ENCODE results near the gene IL20RA. TPM values are rescaled to one million over a fixed set of nuclear protein-coding genes. Genes with fewer than 3 reads are reported as not detected.
"Not testable (repeated sequence)": the region's sequence is repeated elsewhere in the genome, so short reads cannot be mapped to it uniquely, and the experiment has no call there.

IL20RA gene, protein sequence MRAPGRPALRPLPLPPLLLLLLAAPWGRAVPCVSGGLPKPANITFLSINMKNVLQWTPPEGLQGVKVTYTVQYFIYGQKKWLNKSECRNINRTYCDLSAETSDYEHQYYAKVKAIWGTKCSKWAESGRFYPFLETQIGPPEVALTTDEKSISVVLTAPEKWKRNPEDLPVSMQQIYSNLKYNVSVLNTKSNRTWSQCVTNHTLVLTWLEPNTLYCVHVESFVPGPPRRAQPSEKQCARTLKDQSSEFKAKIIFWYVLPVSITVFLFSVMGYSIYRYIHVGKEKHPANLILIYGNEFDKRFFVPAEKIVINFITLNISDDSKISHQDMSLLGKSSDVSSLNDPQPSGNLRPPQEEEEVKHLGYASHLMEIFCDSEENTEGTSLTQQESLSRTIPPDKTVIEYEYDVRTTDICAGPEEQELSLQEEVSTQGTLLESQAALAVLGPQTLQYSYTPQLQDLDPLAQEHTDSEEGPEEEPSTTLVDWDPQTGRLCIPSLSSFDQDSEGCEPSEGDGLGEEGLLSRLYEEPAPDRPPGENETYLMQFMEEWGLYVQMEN
- not detected in 2 replicates for total RNA-seq

DNA sequence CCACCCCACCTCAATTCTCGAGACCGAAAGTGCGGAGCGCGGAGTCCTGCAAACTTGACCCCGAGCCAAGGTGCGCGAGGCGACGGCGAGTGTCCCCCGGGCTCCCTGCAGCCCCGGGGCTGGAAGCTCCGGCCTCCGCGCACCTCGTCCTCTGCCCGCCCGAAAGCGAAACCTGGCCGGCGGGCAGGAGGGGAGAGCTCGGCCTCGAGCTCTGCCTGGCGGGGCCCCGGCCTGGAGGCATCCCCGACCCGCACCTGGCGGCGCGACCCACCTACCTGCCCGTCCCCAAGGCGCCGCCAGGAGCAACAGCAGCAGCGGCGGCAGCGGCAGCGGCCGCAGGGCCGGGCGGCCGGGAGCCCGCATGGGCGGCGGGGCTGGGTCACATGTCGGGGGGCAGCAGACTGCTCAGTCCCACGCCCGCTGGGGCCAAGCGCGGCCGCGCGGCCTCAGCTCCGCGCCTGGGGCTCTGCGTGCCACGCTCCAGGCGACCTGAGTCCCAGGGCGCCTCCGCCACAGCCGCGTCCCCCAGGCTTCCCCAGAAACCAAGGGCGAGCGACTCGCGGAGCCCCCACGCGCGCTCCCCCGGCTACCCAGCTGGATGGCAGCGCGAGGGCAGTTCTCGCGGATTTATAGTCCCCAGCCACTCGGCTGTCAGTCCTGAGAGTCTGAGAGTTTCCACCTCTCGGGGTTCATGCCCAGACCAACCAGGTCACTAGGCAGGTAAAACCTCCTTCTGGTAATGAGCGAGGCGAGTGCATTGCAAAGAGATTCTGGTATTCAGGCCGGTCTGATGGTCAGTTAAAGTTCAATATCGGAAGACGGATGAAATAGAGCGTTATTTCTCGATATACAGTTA is at the start of gene IL20RA:
IL20RA (minus strand) TSS at position 600 of the 856 bp plus-strand sequence; CDS start at position 363, 237 bp downstream.
- peak; percentile 69 for DNase-seq
- H3K9me3 Mint-ChIP-seq = no peaks in the 10 kb centered on the region
- peaks cover 83% of the 10 kb centered on the region for H3K27me3 Mint-ChIP-seq
- H3K36me3 Mint-ChIP-seq (ENCODE audit: low read depth) = no peaks in the 10 kb centered on the region
- intact Hi-C loops (cut with micrococcal nuclease) = no loop called here
- peak within 1 kb of the TSS; percentile 77 for H3K4me3 Mint-ChIP-seq
- peaks cover 5% of the 10 kb centered on the region for H3K4me1 Mint-ChIP-seq
- no peak within 1 kb of the TSS for H3K27ac Mint-ChIP-seq

GRCh38 chr6:137093183-137094069 is 48.7 kb upstream of the IL20RA start:
- DNase-seq = no peak

GRCh38 chr6:137092018-137092417 is 47.3 kb upstream of the IL20RA start:
- Mint-ChIP-seq H3K4me3 (no peak overlapping the region), H3K27me3 (no peaks in the 10 kb centered on the region), H3K9me3 (no peaks in the 10 kb centered on the region), H3K4me1 (peaks cover 29% of the 10 kb centered on the region), H3K27ac (no peak overlapping the region), H3K36me3 (ENCODE audit: low read depth) (no peaks in the 10 kb centered on the region)
- intact Hi-C loops (cut with micrococcal nuclease) = loop anchor here (10.0 kb wide), 1 partner anchor 1013 kb away; the partner anchor contains the start of gene PERP
- DNase-seq = no peak

More at GRCh38 chr6:137093183-137094069, 48.7 kb upstream of the IL20RA start:
- intact Hi-C loops (cut with micrococcal nuclease) = loop anchor here (1.0 to 10.0 kb wide), 10 partner anchors 10 to 1011 kb away; partner anchors contain the start of gene PERP
- Mint-ChIP-seq H3K4me3 (no peak overlapping the region), H3K9me3 (no peaks in the 10 kb centered on the region), H3K27ac (peak overlapping the region; percentile 29), H3K36me3 (ENCODE audit: low read depth) (no peaks in the 10 kb centered on the region), H3K27me3 (no peaks in the 10 kb centered on the region), H3K4me1 (peaks cover 29% of the 10 kb centered on the region)

- Mint-ChIP-seq H3K36me3 (ENCODE audit: low read depth) (no peaks in the 10 kb centered on the region), H3K27ac (no peak overlapping the region), H3K4me3 (no peak overlapping the region), H3K27me3 (peaks cover 7% of the 10 kb centered on the region), H3K9me3 (no peaks in the 10 kb centered on the region), H3K4me1 (peaks cover 12% of the 10 kb centered on the region)
- DNase-seq = no peak
- intact Hi-C loops (cut with micrococcal nuclease) = no loop called here
Measured at GRCh38 chr6:137089305-137089704, 44.5 kb upstream of the IL20RA start.

DNA sequence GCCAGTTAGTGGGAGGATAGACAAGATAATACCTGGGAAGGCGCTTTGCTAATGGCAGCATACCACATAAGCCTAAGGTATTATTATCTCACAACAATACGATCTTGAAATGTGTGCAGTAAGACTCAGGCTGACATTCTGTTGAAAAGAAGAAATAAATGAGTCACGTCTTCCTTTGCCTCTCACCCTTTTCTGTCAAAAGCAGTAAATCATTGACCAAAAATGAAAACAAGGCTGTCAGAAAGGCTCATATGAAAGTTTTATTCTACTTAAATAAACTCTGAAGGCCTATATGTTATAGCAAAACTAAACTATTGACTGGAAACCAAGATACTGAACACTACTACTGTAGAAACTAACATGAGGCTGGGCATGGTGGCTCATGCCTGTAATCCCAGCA is 43.1 kb upstream of the IL20RA start:
- intact Hi-C loops (cut with micrococcal nuclease) = no loop called here
- H3K4me3 Mint-ChIP-seq = no peak overlapping the region

DNA sequence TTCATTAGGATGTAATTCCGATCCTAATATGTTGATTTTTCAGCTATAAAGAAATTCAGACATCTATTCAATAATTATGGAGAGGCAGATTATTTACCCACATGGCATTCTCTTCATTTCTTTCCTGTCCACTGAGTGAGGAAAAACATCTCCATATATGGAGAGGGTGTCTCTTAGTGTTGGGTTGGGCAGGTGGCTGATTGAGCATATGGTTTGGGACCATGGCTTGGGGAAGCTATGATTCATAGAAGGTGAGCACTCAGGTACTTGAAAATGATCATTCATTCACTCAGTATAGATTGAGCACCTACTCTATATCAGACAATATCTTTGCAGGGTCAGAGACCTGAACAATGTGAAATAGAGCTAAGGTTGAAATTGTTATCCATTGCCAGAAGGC is 41.3 kb upstream of the IL20RA start:
- Mint-ChIP-seq H3K9me3 (no peaks in the 10 kb centered on the region), H3K4me3 (no peak overlapping the region), H3K27me3 (peaks cover 12% of the 10 kb centered on the region), H3K4me1 (peaks cover 4% of the 10 kb centered on the region), H3K36me3 (ENCODE audit: low read depth) (no peaks in the 10 kb centered on the region), H3K27ac (no peak overlapping the region)
- intact Hi-C loops (cut with micrococcal nuclease) = no loop called here
- no peak for DNase-seq

More for the DNA sequence above, 43.1 kb upstream of the IL20RA start:
- DNase-seq = no peak
- H3K4me1 Mint-ChIP-seq = peaks cover 4% of the 10 kb centered on the region
- peaks cover 10% of the 10 kb centered on the region for H3K27me3 Mint-ChIP-seq
- H3K9me3 Mint-ChIP-seq = no peaks in the 10 kb centered on the region
- H3K36me3 Mint-ChIP-seq (ENCODE audit: low read depth) = no peaks in the 10 kb centered on the region
- H3K27ac Mint-ChIP-seq = no peak overlapping the region

- no peak for DNase-seq
- H3K27me3 Mint-ChIP-seq = peaks cover 15% of the 10 kb centered on the region
- H3K36me3 Mint-ChIP-seq (ENCODE audit: low read depth) = no peaks in the 10 kb centered on the region
- H3K9me3 Mint-ChIP-seq = no peaks in the 10 kb centered on the region
- intact Hi-C loops (cut with micrococcal nuclease) = no loop called here
- no peak overlapping the region for H3K27ac Mint-ChIP-seq
- H3K4me1 Mint-ChIP-seq = peaks cover 4% of the 10 kb centered on the region
- H3K4me3 Mint-ChIP-seq = no peak overlapping the region
Measured at GRCh38 chr6:137084865-137085617, 40.3 kb upstream of the IL20RA start.

GRCh38 chr6:137084090-137084489 is 39.3 kb upstream of the IL20RA start:
- Mint-ChIP-seq H3K4me3 (no peak overlapping the region), H3K9me3 (no peaks in the 10 kb centered on the region), H3K27me3 (peaks cover 22% of the 10 kb centered on the region), H3K4me1 (peaks cover 4% of the 10 kb centered on the region), H3K36me3 (ENCODE audit: low read depth) (no peaks in the 10 kb centered on the region), H3K27ac (no peak overlapping the region)
- no peak for DNase-seq
- intact Hi-C loops (cut with micrococcal nuclease) = no loop called here

DNA sequence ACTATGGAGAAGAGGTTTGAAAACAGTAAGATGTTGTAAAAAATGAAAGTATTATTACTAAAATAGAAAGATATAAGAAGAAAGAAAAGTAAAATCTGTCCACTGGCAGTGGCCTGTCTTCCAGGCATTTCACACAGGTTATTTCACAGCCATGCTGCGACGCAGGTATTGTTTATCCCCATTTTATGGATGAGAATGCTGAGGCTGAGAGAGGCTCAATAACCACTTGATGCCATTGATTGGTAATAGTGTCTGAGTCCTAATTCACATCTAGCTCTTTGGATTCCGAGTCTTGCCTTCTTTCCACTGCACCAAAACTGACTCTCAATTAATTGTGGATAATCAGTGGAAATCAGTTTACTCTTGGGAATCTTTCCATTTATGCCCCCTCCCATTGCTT is 37.2 kb upstream of the IL20RA start:
- Mint-ChIP-seq H3K9me3 (no peaks in the 10 kb centered on the region), H3K27me3 (peaks cover 26% of the 10 kb centered on the region), H3K36me3 (ENCODE audit: low read depth) (no peaks in the 10 kb centered on the region), H3K27ac (no peak overlapping the region), H3K4me1 (peaks cover 4% of the 10 kb centered on the region), H3K4me3 (no peak overlapping the region)
- intact Hi-C loops (cut with micrococcal nuclease) = no loop called here
- DNase-seq = no peak

GRCh38 chr6:137080711-137081110 is 35.9 kb upstream of the IL20RA start:
- intact Hi-C loops (cut with micrococcal nuclease) = no loop called here
- Mint-ChIP-seq H3K36me3 (ENCODE audit: low read depth) (no peaks in the 10 kb centered on the region), H3K4me1 (peaks cover 4% of the 10 kb centered on the region), H3K27ac (no peak overlapping the region), H3K9me3 (no peaks in the 10 kb centered on the region), H3K27me3 (peaks cover 22% of the 10 kb centered on the region), H3K4me3 (no peak overlapping the region)
- no peak for DNase-seq

- Mint-ChIP-seq H3K27ac (no peak overlapping the region), H3K27me3 (peaks cover 48% of the 10 kb centered on the region), H3K4me3 (no peak overlapping the region)
Measured at GRCh38 chr6:137076277-137077068, 31.7 kb upstream of the IL20RA start.

DNA sequence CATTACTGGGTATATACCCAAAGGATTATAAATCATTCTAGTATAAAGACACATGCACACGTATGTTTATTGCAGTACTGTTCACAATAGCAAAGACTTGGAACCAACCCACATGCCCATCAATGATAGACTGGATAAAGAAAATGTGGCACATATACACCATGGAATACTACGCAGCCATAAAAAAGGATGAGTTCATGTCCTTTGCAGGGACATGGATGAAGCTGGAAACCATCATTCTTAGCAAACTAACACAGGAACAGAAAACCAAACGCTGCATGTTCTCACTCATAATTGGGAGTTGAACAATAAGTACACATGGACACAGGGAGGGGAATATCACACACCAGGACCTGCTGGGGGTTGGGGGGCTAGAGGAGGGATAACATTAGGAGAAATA is 31.0 kb upstream of the IL20RA start:
- not testable (repeated sequence) for H3K4me3 Mint-ChIP-seq; H3K9me3 Mint-ChIP-seq; H3K27ac Mint-ChIP-seq; H3K36me3 Mint-ChIP-seq (ENCODE audit: low read depth); DNase-seq; H3K4me1 Mint-ChIP-seq
- intact Hi-C loops (cut with micrococcal nuclease) = loop anchor here (1.0 kb wide), 3 partner anchors 19 to 566 kb away; no protein-coding TSS in a partner anchor
- peaks cover 50% of the 10 kb centered on the region for H3K27me3 Mint-ChIP-seq

More at GRCh38 chr6:137076277-137077068, 31.7 kb upstream of the IL20RA start:
- no peaks in the 10 kb centered on the region for H3K36me3 Mint-ChIP-seq (ENCODE audit: low read depth)
- peaks cover 6% of the 10 kb centered on the region for H3K9me3 Mint-ChIP-seq
- peak; percentile 87 for DNase-seq
- no peaks in the 10 kb centered on the region for H3K4me1 Mint-ChIP-seq
- intact Hi-C loops (cut with micrococcal nuclease) = loop anchor here (1.0 kb wide), 3 partner anchors 18 to 565 kb away; no protein-coding TSS in a partner anchor
